IPS-NIHi7 (cell line): ENCODE data around the gene CENPX.

ENCODE experiments used
- DNase-seq: peaks from one replicate; pipeline ENCODE4 v3.0.0; 2012; ENCODE audit warnings: mixed read lengths; ENCODE audit errors: extremely low spot score

The CENPX gene

GRCh38 chr17:82055023-82055964, 32.6 kb upstream of the CENPX start:
- DNase-seq = no peak

- no peak for DNase-seq
Measured at GRCh38 chr17:82054351-82055022, 31.8 kb upstream of the CENPX start.

- DNase-seq = no peak
Measured at GRCh38 chr17:82053556-82054263, 31.0 kb upstream of the CENPX start.

- no peak for DNase-seq
Measured at GRCh38 chr17:82053130-82053529, 30.5 kb upstream of the CENPX start.

- no peak for DNase-seq
Measured at GRCh38 chr17:82052638-82053059, 30.0 kb upstream of the CENPX start.

- DNase-seq = peak; percentile 82
Measured at GRCh38 chr17:82051776-82052637, 29.3 kb upstream of the CENPX start, which contains the start of the genes GPS1 and RFNG. Gene GPS1 (plus strand): TSS chr17:82051898. CDS start chr17:82051932, 34 bp downstream. Gene RFNG (minus strand): TSS chr17:82051811. CDS start chr17:82051766, 45 bp downstream.

- peak; percentile 55 for DNase-seq
Measured at GRCh38 chr17:82050761-82051641, 28.3 kb upstream of the CENPX start.

GRCh38 chr17:82050152-82050760, 27.6 kb upstream of the CENPX start:
- no peak for DNase-seq

GRCh38 chr17:82049521-82049971, 26.9 kb upstream of the CENPX start:
- DNase-seq = no peak

GRCh38 chr17:82049106-82049505, 26.4 kb upstream of the CENPX start:
- DNase-seq = no peak

GRCh38 chr17:82048571-82048971, 25.9 kb upstream of the CENPX start:
- no peak for DNase-seq

GRCh38 chr17:82047914-82048570, 25.4 kb upstream of the CENPX start:
- no peak for DNase-seq

- no peak for DNase-seq
Measured at GRCh38 chr17:82047379-82047778, 24.7 kb upstream of the CENPX start.

GRCh38 chr17:82046903-82047302, 24.2 kb upstream of the CENPX start:
- DNase-seq = no peak

- DNase-seq = no peak
Measured at GRCh38 chr17:82045936-82046484, 23.3 kb upstream of the CENPX start.

GRCh38 chr17:82043507-82043906, 20.8 kb upstream of the CENPX start:
- no peak for DNase-seq

GRCh38 chr17:82042649-82043048, 20.0 kb upstream of the CENPX start:
- no peak for DNase-seq

- no peak for DNase-seq
Measured at GRCh38 chr17:82041144-82041814, 18.6 kb upstream of the CENPX start.
